Measurements from ENCODE around the gene RPL32. TPM values are rescaled to one million over a fixed set of nuclear protein-coding genes. Genes with fewer than 3 reads are reported as not detected.

The RPL32 gene
- total and polyA plus RNA-seq, 2 donors (not counting 3 experiments of a cell fraction or from before 2014, with no cell fraction given) = 1,075 to 1,588 TPM

- Histone ChIP-seq H3K27me3 (ENCODE audit: control insufficient read depth in 2 of 2, insufficient read depth in 2 of 2, low read length in 2 of 2) (no peaks in the 10 kb centered on the region), H3K9ac (replicated peaks; ENCODE audit: extremely low read depth, insufficient read depth, low read length) (no peak overlapping the region), H3K36me3 (ENCODE audit: control insufficient read depth in 2 of 2, extremely low read depth in 1 of 2, insufficient read depth in 2 of 2, low read length in 2 of 2) (no peaks in the 10 kb centered on the region), H3K4me1 (ENCODE audit: control insufficient read depth, extremely low read depth, insufficient read depth, low read length) (peaks cover 5% of the 10 kb centered on the region), H3K79me2 (ENCODE audit: control insufficient read depth, insufficient read depth, low read length) (no peaks in the 10 kb centered on the region), H3K9me3 (replicated peaks; ENCODE audit: control insufficient read depth, insufficient read depth, low read length) (no peaks in the 10 kb centered on the region), H3K4me3 (replicated peaks in 1 of 3; ENCODE audit: insufficient read depth in 1 of 3, low read depth in 1 of 3, low read length in 3 of 3) (no peak overlapping the region), H3K4me2 (ENCODE audit: insufficient read depth, low read length) (no peak overlapping the region), H3K9me1 (replicated peaks; ENCODE audit: control insufficient read depth, extremely low read depth, insufficient read depth, low read length) (no peaks in the 10 kb centered on the region), H2AFZ (ENCODE audit: low read depth, low read length) (no peak overlapping the region), H3K27ac (ENCODE audit: insufficient read depth, low read depth, low read length) (no peak overlapping the region), H4K20me1 (replicated peaks; ENCODE audit: control insufficient read depth, extremely low read depth, insufficient read depth, low read length) (no peaks in the 10 kb centered on the region)
- no TSS peak for BruUV-seq (replicated peaks)
- DNase-seq (ENCODE audit: low read depth, low spot score) (no peak), FAIRE-seq (no peak)
- ChIA-PET CTCF (interaction anchor here (2.1 kb wide), 1 partner anchor 16 kb away, joined by 4 read pairs; no protein-coding TSS in a partner anchor), POLR2A (no interaction called here)
- dilution Hi-C loops (cut with MboI; ENCODE audit: extremely low pct_ligation_motif_present, low sequenced_read_pairs) (no loop called here), intact Hi-C loops (cut with micrococcal nuclease) (no loop called here)
- TF ChIP-seq GATA2 (IDR thresholded peaks at IDR 0.05; ENCODE audit: insufficient read depth, insufficient read length, low read depth, low read length) (no peak), POLR2A (IDR thresholded peaks at IDR 0.05; ENCODE audit: low read depth, low read length) (no peak), CTCF (IDR thresholded peaks at IDR 0.05; ENCODE audit: extremely low read depth in 1 of 2, insufficient read depth in 1 of 2, low read depth in 1 of 2, low read length in 2 of 2) (no peak), MAX (IDR thresholded peaks at IDR 0.05; ENCODE audit: insufficient read depth, insufficient read length) (no peak), JUN (IDR thresholded peaks at IDR 0.05; ENCODE audit: borderline replicate concordance, insufficient read depth, insufficient read length, low read depth) (no peak), EZH2 (IDR thresholded peaks at IDR 0.05; ENCODE audit: borderline replicate concordance, low read depth, low read length, severe bottlenecking) (no peak), FOS (IDR thresholded peaks at IDR 0.05; ENCODE audit: borderline replicate concordance, insufficient read depth, low read length) (no peak), POLR2AphosphoS5 (IDR thresholded peaks at IDR 0.05; ENCODE audit: insufficient read depth, low read depth, low read length) (no peak), MYC (IDR thresholded peaks at IDR 0.05; ENCODE audit: low read depth, low read length) (no peak)
Measured at GRCh38 chr3:12793701-12794100, 47.7 kb downstream of the RPL32 start.

All from endothelial cell of umbilical vein (primary cell).